ENCODE results near the gene SGCD.

SGCD gene

DNA sequence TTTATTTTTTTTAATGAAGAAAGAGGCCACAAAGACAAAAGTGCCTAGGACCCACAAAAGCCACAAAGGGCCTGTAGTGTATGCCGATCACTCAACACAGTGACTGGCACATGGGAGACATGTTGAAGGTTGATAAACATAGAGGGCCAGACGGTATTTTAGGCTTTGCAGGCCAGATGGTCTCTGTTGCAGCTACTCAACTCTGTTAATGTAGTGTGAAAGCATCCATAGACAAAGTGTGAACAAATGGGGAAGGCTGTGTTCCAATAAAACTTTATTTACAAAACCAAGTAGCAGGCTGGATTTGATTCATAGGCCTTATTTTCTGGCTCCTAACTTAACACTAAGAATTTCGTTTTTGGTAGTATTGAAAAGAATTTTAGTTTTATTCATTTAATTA, 139.9 kb downstream of the SGCD start:
- TF ChIP-seq, protein P1, sequence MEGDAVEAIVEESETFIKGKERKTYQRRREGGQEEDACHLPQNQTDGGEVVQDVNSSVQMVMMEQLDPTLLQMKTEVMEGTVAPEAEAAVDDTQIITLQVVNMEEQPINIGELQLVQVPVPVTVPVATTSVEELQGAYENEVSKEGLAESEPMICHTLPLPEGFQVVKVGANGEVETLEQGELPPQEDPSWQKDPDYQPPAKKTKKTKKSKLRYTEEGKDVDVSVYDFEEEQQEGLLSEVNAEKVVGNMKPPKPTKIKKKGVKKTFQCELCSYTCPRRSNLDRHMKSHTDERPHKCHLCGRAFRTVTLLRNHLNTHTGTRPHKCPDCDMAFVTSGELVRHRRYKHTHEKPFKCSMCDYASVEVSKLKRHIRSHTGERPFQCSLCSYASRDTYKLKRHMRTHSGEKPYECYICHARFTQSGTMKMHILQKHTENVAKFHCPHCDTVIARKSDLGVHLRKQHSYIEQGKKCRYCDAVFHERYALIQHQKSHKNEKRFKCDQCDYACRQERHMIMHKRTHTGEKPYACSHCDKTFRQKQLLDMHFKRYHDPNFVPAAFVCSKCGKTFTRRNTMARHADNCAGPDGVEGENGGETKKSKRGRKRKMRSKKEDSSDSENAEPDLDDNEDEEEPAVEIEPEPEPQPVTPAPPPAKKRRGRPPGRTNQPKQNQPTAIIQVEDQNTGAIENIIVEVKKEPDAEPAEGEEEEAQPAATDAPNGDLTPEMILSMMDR (IDR thresholded peaks at IDR 0.05; ENCODE audit: low read depth, low read length): no peak
- no peak for DNase-seq (ENCODE audit: extremely low read depth, low read depth)

DNA sequence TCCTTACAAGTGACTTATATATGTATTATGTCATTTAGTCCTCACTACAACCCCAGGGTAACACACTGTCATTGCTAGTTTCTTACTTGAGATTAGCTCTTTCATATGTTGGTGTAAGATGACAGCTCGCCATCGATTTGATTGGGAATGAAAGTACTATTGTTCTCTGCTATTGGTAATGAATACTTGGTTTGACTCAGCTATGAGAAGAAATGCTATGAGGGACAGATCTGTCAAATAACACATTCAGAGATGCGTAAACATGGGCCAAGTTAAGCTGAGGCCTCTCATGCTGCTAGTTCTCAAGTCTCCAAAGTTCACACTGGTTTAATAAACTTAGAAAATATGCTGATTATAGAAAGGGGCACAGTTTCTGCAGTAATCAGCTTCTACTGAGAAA, 142.7 kb downstream of the SGCD start:
- TF ChIP-seq, protein P1 (IDR thresholded peaks at IDR 0.05; ENCODE audit: low read depth, low read length): no peak
- no peak for DNase-seq (ENCODE audit: extremely low read depth, low read depth)

GRCh38 chr5:156471893-156472292, 144.9 kb downstream of the SGCD start:
- DNase-seq (ENCODE audit: extremely low read depth, low read depth): no peak

GRCh38 chr5:156473269-156473908, 146.4 kb downstream of the SGCD start:
- TF ChIP-seq, protein P1 (IDR thresholded peaks at IDR 0.05; ENCODE audit: low read depth, low read length): no peak
- DNase-seq (ENCODE audit: extremely low read depth, low read depth): no peak

More at GRCh38 chr5:156471893-156472292, 144.9 kb downstream of the SGCD start:
- TF ChIP-seq, protein P1 (IDR thresholded peaks at IDR 0.05; ENCODE audit: low read depth, low read length): no peak

DNA sequence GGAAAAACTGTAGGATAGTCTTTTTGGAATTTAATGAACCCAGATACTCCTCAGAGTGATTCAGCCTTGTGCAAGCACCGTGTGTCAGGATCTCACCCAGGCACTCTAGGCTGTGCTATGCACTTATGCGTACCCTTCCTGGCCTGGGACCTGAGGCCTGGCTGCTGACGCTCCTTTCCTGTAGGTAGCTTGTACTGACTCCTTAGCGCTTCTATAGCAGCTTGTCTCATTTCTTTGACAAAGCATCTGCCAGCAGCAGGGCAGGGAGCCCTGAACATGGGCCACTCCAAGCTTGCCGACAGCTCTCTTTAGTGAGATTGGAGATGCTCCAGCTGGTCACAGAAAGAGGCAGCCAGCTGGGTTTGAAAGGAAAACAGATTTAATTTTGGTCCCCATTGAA, 147.3 kb downstream of the SGCD start:
- no peak for DNase-seq (ENCODE audit: extremely low read depth, low read depth)
- TF ChIP-seq, protein P1 (IDR thresholded peaks at IDR 0.05; ENCODE audit: low read depth, low read length): no peak

DNA sequence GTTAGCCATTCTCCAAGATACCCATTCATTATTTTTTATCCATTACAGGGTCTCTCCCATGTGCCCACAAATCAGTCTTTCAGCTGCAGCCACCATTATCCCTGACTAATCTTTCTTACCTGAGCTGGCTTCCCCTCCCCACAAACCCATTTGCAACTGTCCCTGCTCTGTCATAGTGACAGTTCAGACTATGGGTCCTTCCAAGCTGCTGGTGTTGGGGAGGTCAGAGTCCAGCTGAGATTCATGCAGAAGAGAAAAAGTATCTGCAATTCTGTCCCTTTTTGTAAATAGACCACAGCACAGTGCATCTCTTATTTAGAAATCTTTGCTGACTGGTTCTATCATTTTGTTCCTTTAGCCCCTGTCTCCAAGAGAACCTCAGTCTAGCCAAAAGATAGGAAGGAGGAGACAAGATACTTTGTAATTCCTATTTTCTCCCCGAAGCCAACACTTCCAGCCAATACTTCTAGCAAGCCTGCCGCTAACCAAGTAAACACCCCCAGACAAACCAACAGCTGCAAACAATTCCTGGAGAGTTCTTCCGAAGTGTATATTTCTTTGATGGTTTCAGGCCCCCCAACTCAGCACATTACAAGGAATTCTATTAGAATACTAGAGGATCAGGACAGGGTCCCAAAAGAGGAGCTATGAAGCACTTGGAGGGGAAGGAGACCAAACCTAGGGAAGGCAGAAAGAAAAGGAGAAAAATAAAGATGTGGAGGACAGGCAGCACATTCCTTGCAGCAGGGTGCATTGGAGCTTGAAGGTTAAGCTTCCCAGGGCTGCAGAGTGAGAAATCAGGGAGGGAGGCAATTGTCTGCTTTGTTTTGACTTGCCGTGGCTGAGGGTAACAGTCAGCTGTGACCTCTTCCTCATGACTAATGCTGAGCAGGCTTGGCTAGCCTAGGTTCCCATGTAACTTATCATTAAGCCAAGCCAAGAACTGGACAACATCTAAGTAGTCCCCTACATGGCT, 148.5 kb downstream of the SGCD start:
- DNase-seq (ENCODE audit: extremely low read depth, low read depth): peak; percentile 77
- TF ChIP-seq, protein P1 (IDR thresholded peaks at IDR 0.05; ENCODE audit: low read depth, low read length): peak; percentile 33

- no peak for DNase-seq (ENCODE audit: extremely low read depth, low read depth)
- TF ChIP-seq, protein P1 (IDR thresholded peaks at IDR 0.05; ENCODE audit: low read depth, low read length): no peak
Observed at GRCh38 chr5:156476158-156476551, 149.2 kb downstream of the SGCD start.
